ENCODE measurements around the gene VASH2.
A peak's percentile ranks its signal among the peaks of the same experiment; 100 is the strongest.

Gene VASH2

DNA sequence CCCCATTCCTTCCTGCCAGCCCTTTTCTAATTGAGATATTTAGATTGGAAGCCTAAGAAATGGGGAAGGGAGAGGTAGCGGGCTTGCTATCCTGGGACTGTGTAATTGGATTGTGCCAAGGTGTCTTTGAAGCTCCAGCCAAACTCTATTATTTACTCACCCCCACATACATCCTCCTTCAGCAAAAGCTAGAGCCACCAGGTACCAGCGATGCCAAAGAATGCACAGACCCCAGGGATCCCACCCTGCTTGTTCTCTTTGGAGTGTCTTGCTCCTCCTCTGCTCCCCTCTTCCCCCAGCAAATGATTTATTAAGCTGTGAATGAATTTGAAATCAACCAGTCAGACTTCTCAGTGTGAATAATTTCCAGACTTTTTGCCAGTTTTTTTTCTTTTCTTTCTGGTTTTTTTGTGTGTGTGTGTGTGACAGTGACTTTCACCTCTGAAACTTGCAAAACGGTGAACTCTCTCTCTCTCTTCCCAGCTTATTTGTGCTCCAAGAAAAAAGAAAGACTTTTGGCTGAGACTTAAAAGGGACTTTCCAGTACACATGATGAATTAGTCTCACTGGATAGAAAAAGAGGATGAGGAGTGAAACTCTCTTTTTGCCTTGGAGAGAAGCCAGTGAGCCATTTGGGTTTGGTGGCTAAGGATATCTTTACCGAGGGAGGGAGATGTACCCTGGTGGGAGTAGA, 1.8 kb downstream of the VASH2 start:
- H2AFZ ChIP-seq (ENCODE audit: low read depth, low read length), result no peak overlapping the region
- H2BK12ac ChIP-seq (ENCODE audit: low read length in 2 of 2), result no peak overlapping the region
- H2AK5ac ChIP-seq (ENCODE audit: low read length, severe bottlenecking), result no peak overlapping the region
- H3K27ac ChIP-seq (ENCODE audit: low read length, poor library complexity, severe bottlenecking), result no peak overlapping the region
- 44% methylated on average over 2 of the region's 4 CpGs for WGBS
- no peak overlapping the region for H2BK120ac ChIP-seq (ENCODE audit: low read depth, low read length)
- H3K4me3 ChIP-seq (ENCODE audit: insufficient read depth in 1 of 2, low read depth in 1 of 2, low read length in 2 of 2), result peak overlapping the region in 1 of 2 experiments; percentile 51
- H3K9me3 ChIP-seq (ENCODE audit: control insufficient read depth, low read length), result peaks cover 5% of the 10 kb centered on the region
- no peak overlapping the region for H3K18ac ChIP-seq (ENCODE audit: low read depth in 1 of 2, low read length in 2 of 2)
- H3K27me3 ChIP-seq (ENCODE audit: control insufficient read depth in 1 of 2, insufficient read depth in 1 of 2, low read length in 2 of 2), result peaks cover 0 to 76% of the 10 kb centered on the region in 2 experiments
- H4K91ac ChIP-seq (ENCODE audit: low read length), result no peak overlapping the region
- peak overlapping the region; percentile 97 for H3K4me2 ChIP-seq (ENCODE audit: low read length, poor library complexity, severe bottlenecking)
- H3K36me3 ChIP-seq (ENCODE audit: control insufficient read depth in 1 of 2, insufficient read depth in 2 of 2, low read depth in 1 of 2, low read length in 2 of 2), result no peaks in the 10 kb centered on the region
- no peaks in the 10 kb centered on the region for H3K79me1 ChIP-seq (replicated peaks; ENCODE audit: low read length, poor library complexity, severe bottlenecking)
- no peak overlapping the region for H3K14ac ChIP-seq (ENCODE audit: low read length in 2 of 2)
- H3K4ac ChIP-seq (ENCODE audit: low read depth in 1 of 2, low read length in 2 of 2), result no peak overlapping the region
- no peak overlapping the region for H3K9ac ChIP-seq (ENCODE audit: low read length)
- no peak overlapping the region for H2BK15ac ChIP-seq (ENCODE audit: low read depth, poor library complexity, severe bottlenecking)
- DNase-seq, result no peak
- no peak overlapping the region for H4K8ac ChIP-seq (ENCODE audit: low read length)
- peaks cover 13% of the 10 kb centered on the region for H3K4me1 ChIP-seq (ENCODE audit: control insufficient read depth, insufficient read depth, low read depth, low read length)
- no peak overlapping the region for H3K23ac ChIP-seq (ENCODE audit: low read length in 2 of 2)
- no peak overlapping the region for H2BK5ac ChIP-seq (ENCODE audit: low read depth, low read length, poor library complexity, severe bottlenecking)

DNA sequence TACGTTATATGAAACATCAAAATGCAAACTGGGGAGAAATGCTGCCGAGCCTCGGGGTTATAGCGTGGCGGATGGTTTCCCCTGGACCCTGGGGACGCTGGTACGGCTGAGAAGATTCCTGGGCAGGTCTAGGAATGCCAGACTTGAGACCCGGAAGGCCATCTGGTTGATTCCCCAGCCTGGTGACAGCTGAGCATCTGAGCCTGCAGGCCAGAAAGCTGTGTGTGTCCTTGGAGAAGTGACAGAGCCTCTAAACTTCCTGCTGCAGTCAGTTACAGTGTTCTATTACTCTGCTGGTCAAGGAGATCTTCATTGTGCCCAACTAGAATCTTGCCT, 2.3 kb downstream of the VASH2 start:
- Histone ChIP-seq H2AK5ac (ENCODE audit: low read length, severe bottlenecking) (no peak overlapping the region), H2BK15ac (ENCODE audit: low read depth, poor library complexity, severe bottlenecking) (no peak overlapping the region), H3K36me3 (ENCODE audit: control insufficient read depth in 1 of 2, insufficient read depth in 2 of 2, low read depth in 1 of 2, low read length in 2 of 2) (no peaks in the 10 kb centered on the region)

DNA sequence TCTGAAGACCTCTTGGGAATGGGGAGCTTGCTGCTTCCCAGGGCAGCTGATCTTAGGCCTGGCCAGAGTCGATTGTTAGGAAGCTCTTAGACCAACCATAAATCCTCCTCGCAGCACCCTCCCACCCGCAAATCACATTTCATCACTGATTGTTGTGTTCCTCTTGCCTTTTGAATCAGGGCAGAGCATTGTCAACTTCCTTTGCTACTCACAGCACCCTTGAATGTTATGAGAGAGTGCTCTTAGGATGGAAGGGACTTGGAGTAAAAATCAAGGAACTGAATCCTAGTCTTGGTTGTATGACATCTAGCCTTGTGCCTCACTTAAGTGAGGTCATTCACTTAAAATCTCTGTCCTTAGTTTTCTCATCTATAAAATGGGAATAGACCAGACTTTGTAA, 3.0 kb downstream of the VASH2 start:
- Histone ChIP-seq H3K4ac (ENCODE audit: low read depth in 1 of 2, low read length in 2 of 2) (no peak overlapping the region), H3K79me1 (replicated peaks; ENCODE audit: low read length, poor library complexity, severe bottlenecking) (no peaks in the 10 kb centered on the region), H3K4me3 (ENCODE audit: insufficient read depth in 1 of 2, low read depth in 1 of 2, low read length in 2 of 2) (no peak overlapping the region), H3K4me2 (ENCODE audit: low read length, poor library complexity, severe bottlenecking) (no peak overlapping the region), H2BK5ac (ENCODE audit: low read depth, low read length, poor library complexity, severe bottlenecking) (no peak overlapping the region), H2AK5ac (ENCODE audit: low read length, severe bottlenecking) (no peak overlapping the region), H3K9ac (ENCODE audit: low read length) (no peak overlapping the region), H4K91ac (ENCODE audit: low read length) (no peak overlapping the region), H3K9me3 (ENCODE audit: control insufficient read depth, low read length) (peaks cover 3% of the 10 kb centered on the region), H2BK12ac (ENCODE audit: low read length in 2 of 2) (no peak overlapping the region), H3K36me3 (ENCODE audit: control insufficient read depth in 1 of 2, insufficient read depth in 2 of 2, low read depth in 1 of 2, low read length in 2 of 2) (no peaks in the 10 kb centered on the region), H3K27ac (ENCODE audit: low read length, poor library complexity, severe bottlenecking) (no peak overlapping the region), H3K4me1 (ENCODE audit: control insufficient read depth, insufficient read depth, low read depth, low read length) (peaks cover 21% of the 10 kb centered on the region), H3K27me3 (ENCODE audit: control insufficient read depth in 1 of 2, insufficient read depth in 1 of 2, low read length in 2 of 2) (peaks cover 0 to 86% of the 10 kb centered on the region in 2 experiments), H3K14ac (ENCODE audit: low read length in 2 of 2) (no peak overlapping the region), H2BK120ac (ENCODE audit: low read depth, low read length) (no peak overlapping the region), H3K18ac (ENCODE audit: low read depth in 1 of 2, low read length in 2 of 2) (no peak overlapping the region), H4K8ac (ENCODE audit: low read length) (no peak overlapping the region), H2BK15ac (ENCODE audit: low read depth, poor library complexity, severe bottlenecking) (no peak overlapping the region), H2AFZ (ENCODE audit: low read depth, low read length) (no peak overlapping the region), H3K23ac (ENCODE audit: low read length in 2 of 2) (no peak overlapping the region)
- 67% methylated on average over 1 of the region's 3 CpGs for WGBS
- DNase-seq, result no peak

More for the DNA sequence above, 2.3 kb downstream of the VASH2 start:
- H3K18ac ChIP-seq (ENCODE audit: low read depth in 1 of 2, low read length in 2 of 2), result no peak overlapping the region
- H3K23ac ChIP-seq (ENCODE audit: low read length in 2 of 2), result no peak overlapping the region
- no peak overlapping the region for H2BK120ac ChIP-seq (ENCODE audit: low read depth, low read length)
- H3K4me3 ChIP-seq (ENCODE audit: insufficient read depth in 1 of 2, low read depth in 1 of 2, low read length in 2 of 2), result peak overlapping the region in 1 of 2 experiments; percentile 13
- no peak overlapping the region for H4K8ac ChIP-seq (ENCODE audit: low read length)
- H3K27me3 ChIP-seq (ENCODE audit: control insufficient read depth in 1 of 2, insufficient read depth in 1 of 2, low read length in 2 of 2), result peaks cover 0 to 80% of the 10 kb centered on the region in 2 experiments
- no peak overlapping the region for H3K27ac ChIP-seq (ENCODE audit: low read length, poor library complexity, severe bottlenecking)
- peaks cover 5% of the 10 kb centered on the region for H3K9me3 ChIP-seq (ENCODE audit: control insufficient read depth, low read length)
- H3K14ac ChIP-seq (ENCODE audit: low read length in 2 of 2), result no peak overlapping the region
- H2BK5ac ChIP-seq (ENCODE audit: low read depth, low read length, poor library complexity, severe bottlenecking), result no peak overlapping the region
- H3K4me2 ChIP-seq (ENCODE audit: low read length, poor library complexity, severe bottlenecking), result no peak overlapping the region
- no peak overlapping the region for H2BK12ac ChIP-seq (ENCODE audit: low read length in 2 of 2)
- no peak overlapping the region for H3K9ac ChIP-seq (ENCODE audit: low read length)
- no peak for DNase-seq
- peaks cover 14% of the 10 kb centered on the region for H3K4me1 ChIP-seq (ENCODE audit: control insufficient read depth, insufficient read depth, low read depth, low read length)
- no peak overlapping the region for H2AFZ ChIP-seq (ENCODE audit: low read depth, low read length)
- H3K79me1 ChIP-seq (replicated peaks; ENCODE audit: low read length, poor library complexity, severe bottlenecking), result no peaks in the 10 kb centered on the region
- no peak overlapping the region for H4K91ac ChIP-seq (ENCODE audit: low read length)
- 71% methylated on average over 8 of the region's 8 CpGs for WGBS
- H3K4ac ChIP-seq (ENCODE audit: low read depth in 1 of 2, low read length in 2 of 2), result no peak overlapping the region

DNA sequence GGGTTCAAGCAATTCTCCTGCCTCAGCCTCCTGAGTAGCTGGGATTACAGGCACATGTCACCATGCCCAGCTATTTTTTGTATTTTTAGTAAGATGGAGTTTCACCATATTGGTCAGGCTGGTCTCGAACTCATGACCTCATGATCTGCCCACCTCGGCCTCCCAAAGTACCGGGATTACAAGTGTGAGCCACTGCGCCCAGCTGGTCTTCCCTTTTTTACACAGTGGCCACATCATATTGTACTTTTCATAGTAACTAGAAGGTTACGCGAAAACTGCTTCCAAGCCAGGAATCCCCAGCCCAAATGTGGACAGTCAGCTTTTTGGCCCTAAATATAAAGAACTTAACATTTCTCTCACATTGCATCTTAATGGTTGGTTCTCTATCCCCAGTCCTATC, 4.2 kb downstream of the VASH2 start:
- Histone ChIP-seq H2BK15ac (ENCODE audit: low read depth, poor library complexity, severe bottlenecking) (no peak overlapping the region), H3K4me3 (ENCODE audit: insufficient read depth in 1 of 2, low read depth in 1 of 2, low read length in 2 of 2) (no peak overlapping the region), H2BK12ac (ENCODE audit: low read length in 2 of 2) (no peak overlapping the region), H3K4ac (ENCODE audit: low read depth in 1 of 2, low read length in 2 of 2) (no peak overlapping the region), H2BK5ac (ENCODE audit: low read depth, low read length, poor library complexity, severe bottlenecking) (no peak overlapping the region), H2AFZ (ENCODE audit: low read depth, low read length) (no peak overlapping the region), H3K27ac (ENCODE audit: low read length, poor library complexity, severe bottlenecking) (no peak overlapping the region), H3K4me2 (ENCODE audit: low read length, poor library complexity, severe bottlenecking) (no peak overlapping the region), H3K14ac (ENCODE audit: low read length in 2 of 2) (no peak overlapping the region), H3K36me3 (ENCODE audit: control insufficient read depth in 1 of 2, insufficient read depth in 2 of 2, low read depth in 1 of 2, low read length in 2 of 2) (peaks cover 0 to under 1% of the 10 kb centered on the region in 2 experiments), H3K23ac (ENCODE audit: low read length in 2 of 2) (no peak overlapping the region), H3K18ac (ENCODE audit: low read depth in 1 of 2, low read length in 2 of 2) (no peak overlapping the region), H3K9me3 (ENCODE audit: control insufficient read depth, low read length) (no peaks in the 10 kb centered on the region), H2AK5ac (ENCODE audit: low read length, severe bottlenecking) (no peak overlapping the region), H4K91ac (ENCODE audit: low read length) (no peak overlapping the region), H3K79me1 (replicated peaks; ENCODE audit: low read length, poor library complexity, severe bottlenecking) (no peaks in the 10 kb centered on the region), H2BK120ac (ENCODE audit: low read depth, low read length) (no peak overlapping the region), H4K8ac (ENCODE audit: low read length) (no peak overlapping the region), H3K4me1 (ENCODE audit: control insufficient read depth, insufficient read depth, low read depth, low read length) (peaks cover 25% of the 10 kb centered on the region), H3K9ac (ENCODE audit: low read length) (no peak overlapping the region), H3K27me3 (ENCODE audit: control insufficient read depth in 1 of 2, insufficient read depth in 1 of 2, low read length in 2 of 2) (peaks cover 0 to 87% of the 10 kb centered on the region in 2 experiments)
- no peak for DNase-seq
- 95% methylated on average over 6 of the region's 6 CpGs for WGBS

Data from mesenchymal stem cell (in vitro differentiated cells and primary cell).